Stimulated activated CD4-positive, alpha-beta T cell treated with anti-CD3 and anti-CD28 coated beads, Interleukin-4, amount 100 ng/mL, for 1 hour (primary cell): ENCODE data around the gene VTCN1.
"Not testable (repeated sequence)": the region's sequence is repeated elsewhere in the genome, so short reads cannot be mapped to it uniquely, and the experiment has no call there.

ENCODE experiments used
- DNase-seq: peaks from one replicate; pipeline ENCODE4 v3.0.0-alpha.2; 2020

The VTCN1 gene, protein sequence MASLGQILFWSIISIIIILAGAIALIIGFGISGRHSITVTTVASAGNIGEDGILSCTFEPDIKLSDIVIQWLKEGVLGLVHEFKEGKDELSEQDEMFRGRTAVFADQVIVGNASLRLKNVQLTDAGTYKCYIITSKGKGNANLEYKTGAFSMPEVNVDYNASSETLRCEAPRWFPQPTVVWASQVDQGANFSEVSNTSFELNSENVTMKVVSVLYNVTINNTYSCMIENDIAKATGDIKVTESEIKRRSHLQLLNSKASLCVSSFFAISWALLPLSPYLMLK

GRCh38 chr1:117210831-117211261 is at the start of gene VTCN1:
TSS of gene VTCN1 (minus strand) at chr1:117210927. CDS start at chr1:117210855, 72 bp downstream.
- DNase-seq: no peak

DNA sequence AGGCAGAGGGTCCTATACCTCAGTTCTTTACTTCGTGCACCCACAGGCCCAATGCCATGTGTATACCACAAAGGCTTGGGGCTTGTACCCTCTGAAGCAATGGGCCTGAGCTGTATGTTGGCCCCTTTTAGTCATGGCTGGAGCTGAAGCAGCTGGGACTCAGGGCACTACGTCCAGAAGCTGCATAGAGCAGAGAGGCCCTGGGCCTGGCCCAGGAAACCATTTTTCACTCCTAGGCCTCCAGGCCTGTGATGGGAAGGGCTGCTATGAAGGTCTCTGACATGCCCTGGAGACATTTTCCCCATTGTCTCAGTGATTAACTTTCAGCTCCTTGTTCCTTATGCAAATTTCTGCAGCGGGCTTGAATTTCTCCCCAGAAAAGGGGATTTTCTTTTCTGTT is 48.1 kb upstream of the VTCN1 start:
- no peak for DNase-seq

DNA sequence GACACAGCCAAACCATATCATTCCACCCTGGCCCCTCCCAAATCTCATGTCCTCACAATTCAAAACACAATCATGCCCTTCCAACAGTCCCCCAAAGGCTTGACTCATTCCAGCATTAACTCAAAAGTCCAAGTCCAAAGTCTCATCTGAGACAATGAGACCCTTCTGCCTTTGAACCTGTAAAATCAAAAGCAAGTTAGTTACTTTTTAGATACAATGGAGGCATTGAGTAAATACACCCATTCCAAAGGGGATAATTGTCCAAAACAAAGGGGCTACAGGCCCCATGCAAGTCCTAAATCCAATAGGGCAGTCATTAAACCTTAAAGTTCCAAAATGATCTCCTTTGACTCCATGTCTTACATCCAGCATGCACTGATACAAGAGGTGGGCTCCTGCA is 47.3 kb upstream of the VTCN1 start:
- DNase-seq: not testable (repeated sequence)

DNA sequence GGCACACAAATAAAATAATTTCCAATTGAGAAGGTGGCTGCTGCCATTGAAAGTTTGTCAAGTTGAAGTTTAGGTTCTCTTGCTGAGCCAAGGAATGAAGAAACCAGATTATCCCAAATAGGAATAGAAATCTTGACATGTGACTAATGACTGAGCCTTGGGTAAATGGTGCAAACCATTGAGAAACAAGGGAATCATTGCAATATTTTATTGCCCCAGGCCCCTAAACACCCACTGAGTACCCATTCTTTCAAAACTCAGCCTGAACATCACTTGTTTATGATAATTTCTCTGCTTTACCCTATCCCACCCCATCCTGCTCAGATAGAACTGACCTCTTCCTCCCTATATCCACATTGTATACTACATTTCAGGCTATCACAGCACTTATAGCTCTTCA is 46.6 kb upstream of the VTCN1 start:
- DNase-seq: no peak

DNA sequence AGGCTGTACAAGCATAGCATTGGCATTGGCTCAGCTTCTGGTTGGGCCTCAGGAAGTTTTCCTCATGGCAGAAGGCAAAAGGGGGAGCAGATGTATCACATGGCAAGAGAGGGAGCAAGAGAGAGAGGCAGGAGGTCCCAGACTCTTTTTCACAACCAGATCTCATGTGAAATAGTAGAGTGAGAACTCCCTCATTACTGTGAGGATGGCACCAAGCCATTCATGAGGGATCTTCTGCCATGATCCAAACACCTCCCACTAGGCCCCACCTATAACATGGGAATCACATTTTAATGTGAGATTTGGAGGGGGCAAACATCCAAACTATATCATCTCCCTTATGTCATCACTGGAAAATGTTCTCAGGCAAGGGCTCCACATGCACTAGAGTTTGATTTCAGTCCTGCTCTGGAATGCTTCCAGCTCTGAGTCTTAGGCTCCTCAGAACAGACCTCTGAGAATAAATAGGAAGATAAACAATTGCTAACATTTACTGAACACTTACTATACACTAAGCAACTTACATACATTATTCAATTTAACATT is 39.4 kb upstream of the VTCN1 start:
- no peak for DNase-seq

GRCh38 chr1:117244971-117245370 is 34.2 kb upstream of the VTCN1 start:
- DNase-seq: no peak

DNA sequence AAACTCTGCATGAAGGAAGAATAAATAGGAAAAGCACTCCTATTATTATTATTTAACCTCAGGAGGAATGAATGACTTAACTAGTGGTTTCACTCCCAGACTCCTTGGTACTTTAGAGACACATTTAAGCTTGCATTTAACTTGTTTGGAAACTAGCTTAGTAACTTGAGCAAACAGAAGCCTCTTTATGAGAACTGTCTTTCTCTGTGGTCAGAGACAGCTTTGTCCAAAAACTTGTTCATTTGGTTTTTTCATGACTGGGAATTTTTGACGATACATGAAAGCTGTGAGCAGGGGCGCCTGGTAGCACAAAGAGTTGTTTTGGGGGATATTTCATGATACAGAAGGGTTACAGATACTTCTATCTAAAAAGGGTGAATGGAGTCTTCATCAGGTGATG is 33.6 kb upstream of the VTCN1 start:
- DNase-seq: no peak

- no peak for DNase-seq
These were observed 30.8 kb upstream of the VTCN1 start for GRCh38 chr1:117241512-117241911.

- no peak for DNase-seq
These were observed 29.8 kb upstream of the VTCN1 start for GRCh38 chr1:117240547-117240946.

- no peak for DNase-seq
These were observed 28.7 kb upstream of the VTCN1 start for GRCh38 chr1:117239467-117239866.

DNA sequence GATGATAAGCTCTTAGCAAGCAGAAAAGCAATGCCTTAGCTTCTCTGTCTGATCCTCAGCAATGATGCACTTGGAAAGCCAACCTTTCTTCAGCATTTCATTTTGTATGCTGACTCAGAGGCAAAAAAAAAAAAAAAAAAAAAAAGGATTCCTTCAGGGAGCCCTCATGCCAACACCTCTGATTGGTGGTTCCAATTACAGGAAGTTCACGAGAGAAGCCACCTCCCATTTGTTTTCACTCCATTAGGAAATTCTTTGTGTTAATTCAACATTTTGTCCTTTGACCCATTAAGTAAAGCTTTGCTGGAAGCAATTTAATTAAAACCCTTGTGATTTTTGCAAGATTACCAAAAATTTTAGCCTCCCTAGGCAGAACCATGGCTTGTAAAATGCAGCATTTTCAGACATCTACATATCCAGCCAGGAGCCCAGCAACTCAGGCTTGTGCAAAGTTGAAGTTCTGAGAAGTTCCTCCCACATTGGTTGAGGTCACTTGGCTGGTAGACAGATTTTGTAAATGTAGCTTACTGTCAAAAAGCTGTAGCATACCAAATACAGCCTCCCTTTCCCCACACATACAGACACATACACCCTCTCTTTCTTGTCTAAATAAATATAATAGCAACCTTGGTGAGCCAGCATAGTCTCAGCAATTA is 27.1 kb upstream of the VTCN1 start:
- DNase-seq: no peak

DNA sequence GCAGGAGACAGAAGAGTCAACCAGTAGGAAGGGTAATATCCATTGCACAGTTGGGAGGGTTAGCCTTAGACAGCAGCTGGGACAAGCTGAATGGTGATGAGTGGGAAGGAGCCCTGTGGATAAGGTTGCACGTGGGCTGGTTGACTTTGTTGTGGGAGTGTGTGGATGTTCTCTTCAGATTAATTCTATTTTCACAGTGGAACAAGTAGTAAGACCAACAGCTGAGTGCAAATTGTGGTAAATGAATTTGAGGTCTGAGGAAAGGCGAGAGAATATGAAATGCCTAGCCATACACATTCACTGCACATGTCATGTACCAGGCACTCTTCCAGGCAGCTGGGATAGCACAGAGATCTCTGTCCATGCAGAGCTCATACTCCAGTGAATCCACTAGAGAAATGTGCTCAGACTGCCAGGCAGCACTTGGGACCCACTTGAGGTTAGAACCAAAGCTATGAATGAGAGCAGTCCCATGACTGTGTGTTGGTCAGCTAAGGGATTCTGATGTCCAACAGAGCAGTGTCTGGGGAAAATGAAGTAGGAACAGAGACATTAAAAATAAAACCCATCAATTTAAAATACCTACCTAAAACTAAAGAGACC is 25.2 kb upstream of the VTCN1 start:
- no peak for DNase-seq

GRCh38 chr1:117232531-117232930 is 21.8 kb upstream of the VTCN1 start:
- no peak for DNase-seq

GRCh38 chr1:117231748-117232373 is 21.1 kb upstream of the VTCN1 start:
- no peak for DNase-seq

DNA sequence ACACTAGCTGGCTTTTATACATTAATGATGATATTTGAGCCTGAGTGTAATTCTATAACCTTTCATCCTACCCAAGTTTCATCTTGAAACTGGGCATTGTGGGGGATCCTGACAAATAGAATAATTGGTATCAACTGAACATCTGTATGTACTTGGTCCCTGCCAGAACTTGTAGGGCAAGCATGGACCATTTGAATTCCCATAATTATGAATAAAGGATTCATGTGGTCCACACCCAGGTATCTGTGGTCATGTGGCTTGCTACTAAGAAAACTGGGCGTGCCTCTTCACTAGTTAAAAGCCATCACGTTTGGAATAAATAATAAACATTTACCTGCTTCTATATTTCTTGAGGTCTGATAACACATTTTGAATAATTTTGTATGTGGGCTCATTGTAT is 20.6 kb upstream of the VTCN1 start:
- DNase-seq: no peak

DNA sequence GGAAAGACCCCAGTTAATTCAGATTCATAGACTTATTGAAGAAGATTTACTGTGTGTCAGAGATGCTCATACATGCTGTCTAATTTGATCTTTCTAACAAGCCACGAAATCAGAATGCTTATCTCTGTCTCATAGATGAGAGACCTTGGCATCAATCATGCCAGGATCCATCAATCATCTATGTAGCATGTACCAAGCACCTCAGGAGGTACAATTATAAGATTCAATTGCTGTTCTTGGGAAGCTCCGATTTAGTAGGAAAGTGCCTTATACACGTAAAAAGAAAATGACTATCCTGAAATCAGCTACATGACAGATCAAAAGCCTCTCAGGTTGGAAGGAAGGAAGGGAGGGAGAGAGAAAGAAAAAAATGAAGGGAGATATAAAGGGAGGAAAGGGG is 18.5 kb upstream of the VTCN1 start:
- no peak for DNase-seq

GRCh38 chr1:117225931-117226330 is 15.2 kb upstream of the VTCN1 start:
- DNase-seq: no peak

GRCh38 chr1:117216718-117217117 is 6.0 kb upstream of the VTCN1 start:
- no peak for DNase-seq

GRCh38 chr1:117215733-117216462 is 5.2 kb upstream of the VTCN1 start:
- no peak for DNase-seq

GRCh38 chr1:117215019-117215418 is 4.3 kb upstream of the VTCN1 start:
- no peak for DNase-seq

- DNase-seq: no peak
These were observed 2.3 kb upstream of the VTCN1 start for GRCh38 chr1:117213046-117213445.

- DNase-seq: no peak
These were observed 341 bp downstream of the VTCN1 start for GRCh38 chr1:117210386-117210785.

GRCh38 chr1:117209094-117209493 is 1.6 kb downstream of the VTCN1 start:
- DNase-seq: no peak
